Measurements from ENCODE around the gene EXOSC10. TPM values are rescaled to one million over a fixed set of nuclear protein-coding genes. Genes with fewer than 3 reads are reported as not detected.
"Not testable (repeated sequence)": the region's sequence is repeated elsewhere in the genome, so short reads cannot be mapped to it uniquely, and the experiment has no call there.

The EXOSC10 gene
- total RNA-seq, 2 donors from 2014 or later = 51.6 to 65.0 TPM

GRCh38 chr1:11100149-11100493 lies 452 bp upstream of the EXOSC10 start:
- Histone ChIP-seq H3K9me3 (no peaks in the 10 kb centered on the region), H3K4me1 (replicated peaks) (no peaks in the 10 kb centered on the region), H3K36me3 (peaks cover 0 to 6% of the 10 kb centered on the region in 2 donors), H3K27ac (peak overlapping the region; percentile 73 to 78), H3K27me3 (replicated peaks; ENCODE audit: insufficient read depth) (no peaks in the 10 kb centered on the region), H3K4me3 (peak overlapping the region; percentile 78 to 91)
- no peak for DNase-seq (ENCODE audit: low spot score)
- 53% methylated on average over 13 of the region's 13 CpGs for WGBS
- TF ChIP-seq POLR2AphosphoS5 (IDR thresholded peaks at IDR 0.05) (no peak), POLR2A (IDR thresholded peaks at IDR 0.05) (no peak), CTCF (IDR thresholded peaks at IDR 0.05) (no peak)
- intact Hi-C loops (cut with DNase I) = no loop called here

GRCh38 chr1:11098931-11099309 lies 749 bp downstream of the EXOSC10 start:
- peaks cover 0 to 9% of the 10 kb centered on the region in 2 donors for H3K36me3 ChIP-seq
- DNase-seq (ENCODE audit: low spot score) = no peak
- peak overlapping the region; percentile 78 to 91 for H3K4me3 ChIP-seq
- intact Hi-C loops (cut with DNase I) = no loop called here
- no peak for TF ChIP-seq POLR2AphosphoS5 (IDR thresholded peaks at IDR 0.05)
- TF ChIP-seq CTCF (IDR thresholded peaks at IDR 0.05) = no peak
- TF ChIP-seq POLR2A (IDR thresholded peaks at IDR 0.05) = no peak
- H3K4me1 ChIP-seq (replicated peaks) = no peaks in the 10 kb centered on the region
- 12% methylated on average over 5 of the region's 5 CpGs for WGBS
- H3K9me3 ChIP-seq = no peaks in the 10 kb centered on the region
- no peaks in the 10 kb centered on the region for H3K27me3 ChIP-seq (replicated peaks; ENCODE audit: insufficient read depth)
- peak overlapping the region; percentile 73 to 78 for H3K27ac ChIP-seq

GRCh38 chr1:11083784-11084183 lies 15.9 kb downstream of the EXOSC10 start:
- H3K27ac ChIP-seq; DNase-seq (ENCODE audit: low spot score); H3K4me3 ChIP-seq; H3K36me3 ChIP-seq; H3K9me3 ChIP-seq; intact Hi-C loops (cut with DNase I); H3K4me1 ChIP-seq (replicated peaks); H3K27me3 ChIP-seq (replicated peaks; ENCODE audit: insufficient read depth): not testable (repeated sequence)
- 93% methylated on average over 3 of the region's 3 CpGs for WGBS

GRCh38 chr1:11080931-11081330 lies 18.7 kb downstream of the EXOSC10 start:
- no peak overlapping the region for H3K4me3 ChIP-seq
- H3K36me3 ChIP-seq = peaks cover 9 to 11% of the 10 kb centered on the region in 2 donors
- H3K9me3 ChIP-seq = no peaks in the 10 kb centered on the region
- no peaks in the 10 kb centered on the region for H3K4me1 ChIP-seq (replicated peaks)
- no peak for DNase-seq (ENCODE audit: low spot score)
- no peaks in the 10 kb centered on the region for H3K27me3 ChIP-seq (replicated peaks; ENCODE audit: insufficient read depth)
- no peak for TF ChIP-seq CTCF (IDR thresholded peaks at IDR 0.05)
- no peak for TF ChIP-seq POLR2AphosphoS5 (IDR thresholded peaks at IDR 0.05)
- no peak for TF ChIP-seq POLR2A (IDR thresholded peaks at IDR 0.05)
- no peak overlapping the region for H3K27ac ChIP-seq
- intact Hi-C loops (cut with DNase I) = no loop called here
- WGBS = 88% methylated on average over 12 of the region's 12 CpGs

- H3K27ac ChIP-seq = no peak overlapping the region
- H3K36me3 ChIP-seq = peaks cover 20 to 25% of the 10 kb centered on the region in 2 donors
- no peaks in the 10 kb centered on the region for H3K27me3 ChIP-seq (replicated peaks; ENCODE audit: insufficient read depth)
- TF ChIP-seq CTCF (IDR thresholded peaks at IDR 0.05) (no peak), POLR2A (IDR thresholded peaks at IDR 0.05) (no peak), POLR2AphosphoS5 (IDR thresholded peaks at IDR 0.05) (no peak)
- 98% methylated on average over 2 of the region's 2 CpGs for WGBS
- intact Hi-C loops (cut with DNase I) = no loop called here
- H3K4me1 ChIP-seq (replicated peaks) = no peaks in the 10 kb centered on the region
- H3K9me3 ChIP-seq = no peaks in the 10 kb centered on the region
- no peak overlapping the region for H3K4me3 ChIP-seq
- no peak for DNase-seq (ENCODE audit: low spot score)
These were observed 21.0 kb downstream of the EXOSC10 start for GRCh38 chr1:11078631-11079030.

- H3K4me1 ChIP-seq (replicated peaks); intact Hi-C loops (cut with DNase I); DNase-seq (ENCODE audit: low spot score); H3K27ac ChIP-seq; H3K4me3 ChIP-seq; H3K9me3 ChIP-seq; H3K27me3 ChIP-seq (replicated peaks; ENCODE audit: insufficient read depth): not testable (repeated sequence)
- WGBS = 89% methylated on average over 7 of the region's 7 CpGs
- peaks cover 20 to 28% of the 10 kb centered on the region in 2 donors for H3K36me3 ChIP-seq
These were observed 26.3 kb downstream of the EXOSC10 start for GRCh38 chr1:11073398-11073797.

Measured in prostate gland (tissue), 2 donors.